ENCODE measurements around the gene PPP2R2C. TPM values are rescaled to one million over a fixed set of nuclear protein-coding genes. Genes with fewer than 3 reads are reported as not detected.

PPP2R2C gene
- total and polyA plus RNA-seq, 2 of the 4 experiments (the other 2 are of a cell fraction) = 0.03 TPM; not detected in 1

DNA sequence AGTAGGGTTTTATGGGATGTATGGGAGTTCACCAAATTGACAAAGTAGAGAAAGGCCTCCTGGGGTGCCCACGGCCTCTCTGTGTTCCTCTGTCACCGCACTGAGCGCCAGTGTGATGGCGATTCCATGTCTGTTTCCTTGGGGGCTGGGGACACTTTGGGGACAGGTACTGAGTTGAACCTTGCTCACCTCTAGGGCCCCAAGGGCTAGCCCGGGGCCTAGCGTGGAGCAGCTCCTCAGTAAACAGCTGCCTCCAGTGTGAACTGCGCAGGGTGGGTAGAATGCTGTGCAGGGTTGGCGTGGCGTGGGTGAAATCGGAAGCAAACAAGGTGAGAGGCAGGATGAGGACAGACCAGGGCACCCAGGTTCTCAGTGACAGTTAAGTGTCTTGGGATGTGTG lies 97.8 kb downstream of the PPP2R2C start:
- Histone ChIP-seq H3K79me1 (ENCODE audit: low read depth in 1 of 2, low read length in 2 of 2) (no peaks in the 10 kb centered on the region), H3K9ac (ENCODE audit: low read depth, low read length) (no peak overlapping the region), H2AFZ (replicated peaks; ENCODE audit: low read length, poor library complexity) (no peak overlapping the region), H3K36me3 (ENCODE audit: control insufficient read depth, insufficient read depth, low read length) (no peaks in the 10 kb centered on the region), H3K4me2 (ENCODE audit: low read depth, low read length) (no peak overlapping the region), H2BK120ac (ENCODE audit: low read depth, low read length) (no peak overlapping the region), H2AK9ac (replicated peaks; ENCODE audit: low read depth, low read length, poor library complexity) (no peak overlapping the region), H3K4me1 (ENCODE audit: control insufficient read depth, insufficient read depth, low read length) (no peaks in the 10 kb centered on the region), H3K23ac (ENCODE audit: low read depth, low read length) (no peak overlapping the region), H2BK5ac (ENCODE audit: low read depth, low read length, poor library complexity, severe bottlenecking) (no peak overlapping the region), H2BK15ac (ENCODE audit: low read depth, low read length) (no peak overlapping the region), H3K27ac (ENCODE audit: insufficient read depth, low read length) (no peak overlapping the region), H3K4me3 (ENCODE audit: insufficient read depth, low read depth, low read length) (no peak overlapping the region), H3K56ac (ENCODE audit: extremely low read depth, insufficient read depth, low read length) (no peak overlapping the region), H2AK5ac (ENCODE audit: low read depth, low read length) (no peak overlapping the region), H3K27me3 (ENCODE audit: control insufficient read depth, insufficient read depth, low read length) (peaks cover 10% of the 10 kb centered on the region), H4K20me1 (ENCODE audit: insufficient read depth, low read length) (no peaks in the 10 kb centered on the region), H4K8ac (ENCODE audit: low read depth in 2 of 2, low read length in 2 of 2) (no peak overlapping the region), H4K5ac (ENCODE audit: low read depth, low read length) (no peak overlapping the region), H4K91ac (ENCODE audit: insufficient read depth, low read depth, low read length) (no peak overlapping the region), H3K14ac (replicated peaks; ENCODE audit: low read depth, low read length) (no peak overlapping the region), H3K9me3 (ENCODE audit: control insufficient read depth, insufficient read depth, low read length) (no peaks in the 10 kb centered on the region), H2BK20ac (ENCODE audit: low read depth, low read length) (no peak overlapping the region), H3K9me1 (ENCODE audit: insufficient read depth, low read length) (no peaks in the 10 kb centered on the region), H3K4ac (ENCODE audit: low read depth, low read length) (no peak overlapping the region), H3K18ac (ENCODE audit: low read depth, low read length) (no peak overlapping the region)
- in situ Hi-C loops (cut with MboI; ENCODE audit: low sequenced_read_pairs) = no loop called here
- intact Hi-C loops (cut with micrococcal nuclease) = no loop called here
- DNase-seq = no peak
- no peak for ATAC-seq (ENCODE audit: low read depth)
- WGBS, 2 experiments (ENCODE audit: extremely low coverage in 2 of 2, insufficient read length in 1 of 2) = 74% methylated on average over 6 of the region's 10 CpGs; no CpG with 5 or more reads in 1 of the 2 experiments
- POLR2A ChIA-PET (ENCODE audit: unreplicated experiment) = no interaction called here
- CTCF ChIA-PET = no interaction called here
- dilution Hi-C loops (cut with HindIII; ENCODE audit: low sequenced_read_pairs, unreplicated experiment) = no loop called here
- no TSS peak for BruUV-seq (replicated peaks)
- TF ChIP-seq, protein P1, sequence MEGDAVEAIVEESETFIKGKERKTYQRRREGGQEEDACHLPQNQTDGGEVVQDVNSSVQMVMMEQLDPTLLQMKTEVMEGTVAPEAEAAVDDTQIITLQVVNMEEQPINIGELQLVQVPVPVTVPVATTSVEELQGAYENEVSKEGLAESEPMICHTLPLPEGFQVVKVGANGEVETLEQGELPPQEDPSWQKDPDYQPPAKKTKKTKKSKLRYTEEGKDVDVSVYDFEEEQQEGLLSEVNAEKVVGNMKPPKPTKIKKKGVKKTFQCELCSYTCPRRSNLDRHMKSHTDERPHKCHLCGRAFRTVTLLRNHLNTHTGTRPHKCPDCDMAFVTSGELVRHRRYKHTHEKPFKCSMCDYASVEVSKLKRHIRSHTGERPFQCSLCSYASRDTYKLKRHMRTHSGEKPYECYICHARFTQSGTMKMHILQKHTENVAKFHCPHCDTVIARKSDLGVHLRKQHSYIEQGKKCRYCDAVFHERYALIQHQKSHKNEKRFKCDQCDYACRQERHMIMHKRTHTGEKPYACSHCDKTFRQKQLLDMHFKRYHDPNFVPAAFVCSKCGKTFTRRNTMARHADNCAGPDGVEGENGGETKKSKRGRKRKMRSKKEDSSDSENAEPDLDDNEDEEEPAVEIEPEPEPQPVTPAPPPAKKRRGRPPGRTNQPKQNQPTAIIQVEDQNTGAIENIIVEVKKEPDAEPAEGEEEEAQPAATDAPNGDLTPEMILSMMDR (conservative IDR thresholded peaks at IDR 0.05; ENCODE audit: low read depth, low read length) = no peak
- no peak for TF ChIP-seq MAFK (IDR thresholded peaks at IDR 0.05; ENCODE audit: low read depth, low read length)
- no peak for TF ChIP-seq RAD21 (IDR thresholded peaks at IDR 0.05; ENCODE audit: low read length)
- TF ChIP-seq, protein P2, sequence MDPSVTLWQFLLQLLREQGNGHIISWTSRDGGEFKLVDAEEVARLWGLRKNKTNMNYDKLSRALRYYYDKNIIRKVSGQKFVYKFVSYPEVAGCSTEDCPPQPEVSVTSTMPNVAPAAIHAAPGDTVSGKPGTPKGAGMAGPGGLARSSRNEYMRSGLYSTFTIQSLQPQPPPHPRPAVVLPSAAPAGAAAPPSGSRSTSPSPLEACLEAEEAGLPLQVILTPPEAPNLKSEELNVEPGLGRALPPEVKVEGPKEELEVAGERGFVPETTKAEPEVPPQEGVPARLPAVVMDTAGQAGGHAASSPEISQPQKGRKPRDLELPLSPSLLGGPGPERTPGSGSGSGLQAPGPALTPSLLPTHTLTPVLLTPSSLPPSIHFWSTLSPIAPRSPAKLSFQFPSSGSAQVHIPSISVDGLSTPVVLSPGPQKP (IDR thresholded peaks at IDR 0.05; ENCODE audit: borderline replicate concordance, low read depth, low read length) = no peak
- no peak for TF ChIP-seq FOS (IDR thresholded peaks at IDR 0.05; ENCODE audit: low read depth, low read length)
- no peak for TF ChIP-seq RFX5 (IDR thresholded peaks at IDR 0.05; ENCODE audit: low read depth, low read length)
- TF ChIP-seq, protein P3, sequence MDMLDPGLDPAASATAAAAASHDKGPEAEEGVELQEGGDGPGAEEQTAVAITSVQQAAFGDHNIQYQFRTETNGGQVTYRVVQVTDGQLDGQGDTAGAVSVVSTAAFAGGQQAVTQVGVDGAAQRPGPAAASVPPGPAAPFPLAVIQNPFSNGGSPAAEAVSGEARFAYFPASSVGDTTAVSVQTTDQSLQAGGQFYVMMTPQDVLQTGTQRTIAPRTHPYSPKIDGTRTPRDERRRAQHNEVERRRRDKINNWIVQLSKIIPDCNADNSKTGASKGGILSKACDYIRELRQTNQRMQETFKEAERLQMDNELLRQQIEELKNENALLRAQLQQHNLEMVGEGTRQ (IDR thresholded peaks at IDR 0.05; ENCODE audit: low read depth, low read length) = no peak

All from IMR-90 (cell line).